ENCODE measurements around the gene PATL2.
A peak's percentile ranks its signal among the peaks of the same experiment; 100 is the strongest.
"Not testable (repeated sequence)": the region's sequence is repeated elsewhere in the genome, so short reads cannot be mapped to it uniquely, and the experiment has no call there.

Gene PATL2

DNA sequence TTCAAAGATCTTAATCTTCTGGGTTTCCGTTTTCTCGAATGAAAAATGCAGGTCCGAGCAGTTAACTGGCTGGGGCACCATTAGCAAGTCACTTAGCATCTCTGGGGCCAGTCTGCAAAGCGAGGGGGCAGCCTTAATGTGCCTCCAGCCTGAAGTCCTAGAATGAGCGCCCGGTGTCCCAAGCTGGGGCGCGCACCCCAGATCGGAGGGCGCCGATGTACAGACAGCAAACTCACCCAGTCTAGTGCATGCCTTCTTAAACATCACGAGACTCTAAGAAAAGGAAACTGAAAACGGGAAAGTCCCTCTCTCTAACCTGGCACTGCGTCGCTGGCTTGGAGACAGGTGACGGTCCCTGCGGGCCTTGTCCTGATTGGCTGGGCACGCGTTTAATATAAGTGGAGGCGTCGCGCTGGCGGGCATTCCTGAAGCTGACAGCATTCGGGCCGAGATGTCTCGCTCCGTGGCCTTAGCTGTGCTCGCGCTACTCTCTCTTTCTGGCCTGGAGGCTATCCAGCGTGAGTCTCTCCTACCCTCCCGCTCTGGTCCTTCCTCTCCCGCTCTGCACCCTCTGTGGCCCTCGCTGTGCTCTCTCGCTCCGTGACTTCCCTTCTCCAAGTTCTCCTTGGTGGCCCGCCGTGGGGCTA is at the start of gene PATL2, which contains the start of gene B2M:
TSS of gene PATL2 (minus strand) at position 228 of the 647 bp plus-strand sequence. CDS start 34,833 bp downstream, outside the sequence.
TSS of gene B2M (plus strand) at position 422 of the 647 bp plus-strand sequence. CDS start at position 452, 30 bp downstream.
- DNase-seq = no peak

DNA sequence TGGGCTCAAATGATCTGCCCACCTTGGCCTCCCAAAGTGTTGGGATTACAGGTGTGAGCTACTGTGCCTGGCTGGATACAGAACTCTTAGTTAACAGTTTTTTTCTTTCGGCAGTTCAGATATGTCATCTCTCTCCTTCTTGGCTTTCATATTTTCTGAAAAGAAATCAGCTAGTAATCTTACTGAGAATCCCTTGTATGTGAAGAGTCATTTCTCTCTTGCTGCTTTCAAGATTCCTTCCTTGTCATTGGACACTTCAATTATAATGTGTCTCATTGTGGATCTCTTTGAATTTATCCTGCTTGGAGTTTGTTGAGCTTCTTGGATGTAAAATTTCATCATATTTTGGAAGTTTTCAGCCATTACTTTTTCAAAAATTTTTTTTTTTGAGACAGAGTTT is 42.2 kb upstream of the PATL2 start:
- no peak for DNase-seq

- not testable (repeated sequence) for DNase-seq
These were observed 32.3 kb upstream of the PATL2 start for GRCh38 chr15:44743454-44743853.

GRCh38 chr15:44739222-44739847 is 28.2 kb upstream of the PATL2 start:
- not testable (repeated sequence) for DNase-seq

- no peak for DNase-seq
These were observed 27.3 kb upstream of the PATL2 start for GRCh38 chr15:44738340-44738984.

- DNase-seq = no peak
These were observed 25.1 kb upstream of the PATL2 start, which contains the start of gene TRIM69 for GRCh38 chr15:44736181-44736765. Gene TRIM69 (plus strand): TSS chr15:44736528. CDS start chr15:44736705, 177 bp downstream.

GRCh38 chr15:44735482-44736180 is 24.5 kb upstream of the PATL2 start:
- no peak for DNase-seq

DNA sequence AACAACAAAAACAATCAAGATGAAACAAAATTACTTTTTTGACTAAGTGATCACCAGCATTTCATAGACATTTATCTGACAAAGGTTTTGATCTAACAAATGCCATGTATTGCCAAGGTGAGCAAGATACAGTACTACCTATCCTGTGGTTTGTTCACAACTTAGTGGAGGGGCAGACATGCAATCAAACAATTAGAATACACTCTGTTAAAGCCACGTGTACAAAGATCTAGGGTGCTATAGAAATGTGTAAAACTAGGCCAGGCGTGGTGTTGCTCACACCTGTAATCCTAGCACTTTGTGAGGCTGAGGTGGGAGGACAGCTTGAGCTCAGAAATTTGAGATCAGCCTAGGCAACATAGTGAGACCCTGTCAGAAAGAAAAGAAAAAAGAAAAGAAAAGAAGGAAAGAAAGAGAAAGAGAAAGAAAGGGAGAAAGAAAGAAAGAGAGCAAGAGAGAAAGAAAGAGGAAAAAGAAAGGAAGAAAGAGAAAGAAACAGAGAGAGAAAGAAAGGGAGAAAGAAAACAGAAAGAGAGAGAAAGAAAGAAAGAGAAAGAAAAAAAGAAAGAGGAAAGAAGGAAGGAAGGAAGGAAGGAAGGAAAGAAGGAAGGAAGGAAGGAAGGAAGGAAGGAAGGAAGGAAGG is 23.8 kb upstream of the PATL2 start:
- no peak for DNase-seq

- no peak for DNase-seq
These were observed 18.4 kb upstream of the PATL2 start for GRCh38 chr15:44729408-44730127.

DNA sequence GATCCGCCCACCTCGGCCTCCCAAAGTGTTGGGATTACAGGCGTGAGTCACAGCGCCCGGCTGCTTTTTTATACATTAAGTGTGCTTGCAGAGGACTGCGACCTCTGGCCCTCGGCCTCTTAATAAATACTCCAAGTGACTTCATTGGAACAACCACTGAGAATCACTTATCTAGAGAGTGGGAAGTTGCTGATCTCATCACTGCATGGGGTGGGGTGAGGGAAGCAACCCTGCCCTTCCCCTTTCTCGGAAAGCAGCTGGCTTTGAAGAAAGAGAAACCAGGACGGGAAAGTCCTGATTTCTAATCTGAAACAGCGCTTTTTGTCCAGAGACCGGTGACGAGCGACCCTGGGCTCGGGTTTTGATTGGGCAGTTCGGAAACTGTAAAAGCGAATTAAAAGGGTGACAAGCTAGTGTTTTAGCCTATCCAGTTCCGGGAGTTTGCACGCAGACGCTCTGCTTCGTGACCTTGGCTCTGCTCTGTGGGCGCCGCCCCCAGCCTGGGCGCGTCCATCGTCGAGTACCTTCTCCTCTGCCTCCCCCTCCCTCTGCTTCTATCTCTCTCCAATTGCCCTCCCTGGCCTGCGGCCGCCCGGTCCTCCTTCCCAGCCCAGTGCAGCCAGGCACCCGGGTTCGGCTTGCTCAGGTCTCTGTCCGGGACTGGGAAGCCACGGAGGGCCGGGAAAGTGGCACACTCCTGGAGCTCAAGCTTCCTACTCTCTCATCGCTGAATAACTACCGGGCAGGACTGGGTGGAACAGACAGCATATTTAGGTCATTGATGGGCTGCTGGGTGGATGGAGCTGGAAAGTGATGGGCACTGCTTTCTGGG is 17.7 kb upstream of the PATL2 start:
- DNase-seq = peak; percentile 46

DNA sequence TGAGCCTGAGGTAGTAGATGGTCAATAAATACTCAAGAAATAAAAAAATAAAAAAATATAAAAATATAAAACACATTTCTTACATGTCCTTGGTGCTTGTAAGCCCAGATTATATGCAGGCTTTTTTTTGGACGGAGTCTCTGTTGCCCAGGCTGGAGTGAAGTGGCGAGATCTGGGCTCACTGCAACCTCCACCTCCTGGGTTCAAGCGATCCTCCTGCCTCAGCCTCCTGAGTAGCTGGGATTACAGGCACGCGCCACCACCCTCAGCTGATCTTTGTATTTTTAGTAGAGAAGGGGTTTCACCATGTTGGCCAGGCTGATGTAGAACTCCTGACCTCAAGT is 17.1 kb upstream of the PATL2 start:
- not testable (repeated sequence) for DNase-seq

GRCh38 chr15:44727485-44728231 is 16.5 kb upstream of the PATL2 start:
- no peak for DNase-seq

DNA sequence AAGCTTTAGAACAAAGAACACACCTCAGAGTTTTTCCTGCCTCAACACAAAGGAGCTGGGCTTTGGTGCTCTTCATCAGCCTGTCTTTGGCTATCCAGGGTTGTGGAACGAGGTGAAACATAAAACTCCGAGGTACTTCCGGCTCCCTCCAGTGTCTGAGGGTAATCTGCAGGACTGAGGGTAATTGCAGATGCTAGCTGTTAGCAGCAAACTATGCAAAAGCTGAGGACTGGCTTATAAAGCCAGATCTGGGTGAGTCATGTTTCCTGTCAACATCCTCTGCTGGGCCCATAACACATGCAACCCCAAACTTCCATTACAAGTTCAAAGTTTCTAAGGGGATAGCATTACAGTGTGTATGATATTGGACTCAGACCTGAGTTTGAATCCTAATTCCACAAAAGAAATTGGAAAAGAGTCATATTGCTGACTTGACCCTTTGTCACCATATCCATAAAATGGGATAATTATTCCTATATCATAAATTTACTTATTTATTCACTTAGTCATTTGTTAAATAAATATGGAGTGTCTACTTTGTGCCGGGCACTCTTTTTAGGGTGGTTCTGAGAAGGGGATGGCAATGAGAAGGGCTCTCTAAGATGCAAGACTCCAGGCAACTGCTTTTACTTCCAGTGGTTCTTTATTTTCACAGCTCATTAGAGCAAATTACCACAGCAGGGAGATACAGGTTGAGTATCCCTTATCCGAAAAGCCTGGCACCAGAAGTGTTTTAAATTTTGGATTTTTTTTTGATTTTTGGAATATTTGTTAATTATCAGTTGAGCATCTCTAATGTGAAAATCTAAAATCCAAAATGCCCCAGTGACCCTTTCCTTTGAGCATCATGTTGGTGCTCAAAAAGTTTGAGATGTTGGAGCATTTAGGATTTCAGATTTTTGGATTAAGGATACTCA is 15.7 kb upstream of the PATL2 start:
- DNase-seq = no peak

GRCh38 chr15:44726136-44726535 is 15.0 kb upstream of the PATL2 start:
- no peak for DNase-seq

DNA sequence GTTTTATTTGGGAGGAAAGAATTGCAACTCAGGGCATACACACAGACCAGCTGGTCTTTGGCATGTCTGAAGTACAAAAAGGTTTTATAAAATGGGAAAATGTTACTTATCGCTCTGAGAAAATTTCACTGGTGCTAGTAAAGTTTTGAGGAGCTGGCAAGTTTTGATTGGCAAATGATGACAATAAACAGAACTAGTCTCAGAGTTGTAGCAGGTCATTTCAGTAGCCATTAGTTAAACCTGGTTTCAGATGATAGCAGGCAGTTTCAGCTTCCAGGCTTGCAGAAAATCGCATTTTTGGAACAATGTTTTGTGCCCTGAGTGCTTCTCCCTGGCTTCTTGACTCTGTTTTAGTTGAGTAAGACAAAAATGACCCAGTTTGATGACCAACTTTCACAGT is 10.9 kb upstream of the PATL2 start:
- DNase-seq = no peak

DNA sequence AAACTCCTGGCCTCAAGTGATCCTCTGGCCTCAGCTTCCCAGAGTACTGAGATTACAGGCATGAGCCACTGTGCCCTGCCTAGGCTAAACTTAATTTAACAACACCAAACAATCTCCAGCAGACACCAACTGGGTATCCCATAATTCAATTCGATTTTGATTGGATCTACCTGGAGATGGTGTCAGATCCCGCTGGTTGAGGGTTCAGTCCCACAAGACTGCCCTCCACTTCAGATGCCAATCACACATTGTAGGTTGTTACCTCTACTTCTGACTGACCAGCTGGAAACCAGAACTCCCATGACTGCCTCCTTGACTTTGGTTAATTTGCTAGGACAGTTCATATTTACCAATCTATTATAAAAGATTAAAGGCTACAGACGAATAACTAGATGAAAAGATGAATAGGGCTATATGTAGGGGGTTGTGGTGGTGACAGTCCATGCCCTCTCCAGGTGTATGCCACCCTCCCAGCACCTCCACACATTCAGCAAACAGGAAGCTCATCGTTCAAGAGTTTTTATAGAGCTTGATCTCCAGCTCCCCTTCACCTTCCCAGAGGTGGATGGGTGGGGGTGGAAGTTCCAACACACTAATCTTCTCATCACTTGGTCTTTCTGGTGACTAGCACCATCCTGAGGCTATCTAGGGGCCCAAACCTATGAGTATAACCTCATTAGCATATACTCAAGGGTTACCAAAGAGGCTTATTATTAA is 9.5 kb upstream of the PATL2 start:
- no peak for DNase-seq

GRCh38 chr15:44720000-44720435 is 8.9 kb upstream of the PATL2 start:
- not testable (repeated sequence) for DNase-seq
